DMS114 treated with DMSO at 0.1 percent for 48 hours (cell line): ENCODE data around the gene TPPP.
"Not testable (repeated sequence)": the region's sequence is repeated elsewhere in the genome, so short reads cannot be mapped to it uniquely, and the experiment has no call there.

Experiments used
- DNase-seq: peaks from one replicate; lab custom pipeline; 2025; ENCODE audit not compliant: unreplicated experiment; lab: John Stamatoyannopoulos, UW

Gene TPPP

GRCh38 chr5:679166-679895 is 13.8 kb downstream of the TPPP start:
- DNase-seq = not testable (repeated sequence)

- DNase-seq = not testable (repeated sequence)
Observed at GRCh38 chr5:678521-678920, 14.6 kb downstream of the TPPP start.

GRCh38 chr5:677131-678101 is 15.7 kb downstream of the TPPP start:
- no peak for DNase-seq

- no peak for DNase-seq
Observed at GRCh38 chr5:676699-677076, 16.5 kb downstream of the TPPP start.

- DNase-seq = no peak
Observed at GRCh38 chr5:675871-676698, 17.1 kb downstream of the TPPP start.

- DNase-seq = no peak
Observed at GRCh38 chr5:675111-675870, 17.9 kb downstream of the TPPP start.

GRCh38 chr5:674630-675011 is 18.5 kb downstream of the TPPP start:
- no peak for DNase-seq

GRCh38 chr5:673831-674629 is 19.1 kb downstream of the TPPP start:
- no peak for DNase-seq

- DNase-seq = no peak
Observed at GRCh38 chr5:673161-673830, 19.9 kb downstream of the TPPP start.

GRCh38 chr5:672329-673160 is 20.6 kb downstream of the TPPP start:
- peak; percentile 30 for DNase-seq

GRCh38 chr5:671459-672328 is 21.5 kb downstream of the TPPP start:
- DNase-seq = peak; percentile 45

- DNase-seq = no peak
Observed at GRCh38 chr5:670396-671270, 22.5 kb downstream of the TPPP start.

- no peak for DNase-seq
Observed at GRCh38 chr5:669842-670395, 23.2 kb downstream of the TPPP start.

- DNase-seq = no peak
Observed at GRCh38 chr5:669111-669841, 23.9 kb downstream of the TPPP start.

- DNase-seq = no peak
Observed at GRCh38 chr5:668283-668995, 24.7 kb downstream of the TPPP start.
